Melanocyte of skin (primary cell): ENCODE results near the gene FES. TPM values are rescaled to one million over a fixed set of nuclear protein-coding genes. Genes with fewer than 3 reads are reported as not detected.

ENCODE experiments used
- small RNA-seq, 2 donors: library from RNA; depleted of rRNA; stranded (forward); fragments of <200 nt; gene quantifications; one replicate each; pipeline ENCODE3, GENCODE V24; 2012
- total RNA-seq, 2 donors: library from RNA; depleted of rRNA; stranded (reverse); fragments of >200 nt; gene quantifications; 2 replicates each; pipeline ENCODE4 v1.2.3, GENCODE V29; 2012

The FES gene
- total RNA-seq, result 10 to 100 TPM; 23.4 to 70.3 TPM

GRCh38 chr15:90883976-90884718 lies at the start of gene FES:
Gene FES, plus strand, starts transcription at chr15:90884504. Its CDS starts 542 bp downstream, at chr15:90885046.

GRCh38 chr15:90868261-90868689 lies 16.0 kb upstream of the FES start, which contains the start of gene FURIN:
Gene FURIN, plus strand, starts transcription at chr15:90868588. Its CDS starts 7,153 bp downstream, at chr15:90875741.

GRCh38 chr15:90902840-90903732 lies 18.8 kb downstream of the FES start, which contains the start of gene MAN2A2:
Gene MAN2A2, plus strand, starts transcription at chr15:90903302. Its CDS starts 906 bp downstream, at chr15:90904208.

GRCh38 chr15:90931828-90932659 lies 47.7 kb downstream of the FES start, which contains the start of gene HDDC3:
Gene HDDC3, minus strand, starts transcription at chr15:90932549. Its CDS starts 9 bp downstream, at chr15:90932540.

GRCh38 chr15:90934949-90935751 lies 50.8 kb downstream of the FES start, which contains the start of gene UNC45A:
Gene UNC45A, plus strand, starts transcription at chr15:90935285. Its CDS starts 40 bp downstream, at chr15:90935325.

Small RNA genes lying within 50 kb of the gene (small RNA-seq; reads per million reads assigned to genes)
- 0 reads per million in 2 donors for gene RN7SL363P

Other genes starting within 250 kb of the FES start
- 10 to 100 TPM in 1 of 2 donors, 1 to 10 TPM in 1; 9.3 to 25.3 TPM for gene BLM, start 167.2 kb upstream of the FES start, total RNA-seq
- 10 to 100 TPM; 43.7 to 77.9 TPM for gene FURIN, start 15.9 kb upstream of the FES start, total RNA-seq
- 10 to 100 TPM; 34.1 to 34.3 TPM for gene MAN2A2, start 18.8 kb downstream of the FES start, total RNA-seq
- 10 to 100 TPM; 12.0 to 14.0 TPM for gene HDDC3, start 48.0 kb downstream of the FES start, total RNA-seq
- 10 to 100 TPM; 81.2 to 95.2 TPM for gene UNC45A, start 50.8 kb downstream of the FES start, total RNA-seq
- gene RCCD1, start 70.4 kb downstream of the FES start, total RNA-seq, result 10 to 100 TPM; 14.5 to 17.0 TPM
- gene PRC1, start 110.0 kb downstream of the FES start, total RNA-seq, result 100 to 1,000 TPM in 1 of 2 donors, 10 to 100 TPM in 1; 93.9 to 255 TPM
- 10 to 100 TPM; 11.0 TPM for gene VPS33B, start 138.1 kb downstream of the FES start, total RNA-seq
- under 1 TPM; 0.33 to 0.34 TPM for gene SV2B, start 215.8 kb downstream of the FES start, total RNA-seq